Ammon's horn (tissue), 1 donor: Measurements from ENCODE around the gene RPL13.
"Not testable (repeated sequence)": the region's sequence is repeated elsewhere in the genome, so short reads cannot be mapped to it uniquely, and the experiment has no call there.

ENCODE experiments used
- DNase-seq: peaks from one replicate; pipeline ENCODE4 v3.0.0-alpha.2; 2016; ENCODE audit warnings: low spot score

Gene RPL13

DNA sequence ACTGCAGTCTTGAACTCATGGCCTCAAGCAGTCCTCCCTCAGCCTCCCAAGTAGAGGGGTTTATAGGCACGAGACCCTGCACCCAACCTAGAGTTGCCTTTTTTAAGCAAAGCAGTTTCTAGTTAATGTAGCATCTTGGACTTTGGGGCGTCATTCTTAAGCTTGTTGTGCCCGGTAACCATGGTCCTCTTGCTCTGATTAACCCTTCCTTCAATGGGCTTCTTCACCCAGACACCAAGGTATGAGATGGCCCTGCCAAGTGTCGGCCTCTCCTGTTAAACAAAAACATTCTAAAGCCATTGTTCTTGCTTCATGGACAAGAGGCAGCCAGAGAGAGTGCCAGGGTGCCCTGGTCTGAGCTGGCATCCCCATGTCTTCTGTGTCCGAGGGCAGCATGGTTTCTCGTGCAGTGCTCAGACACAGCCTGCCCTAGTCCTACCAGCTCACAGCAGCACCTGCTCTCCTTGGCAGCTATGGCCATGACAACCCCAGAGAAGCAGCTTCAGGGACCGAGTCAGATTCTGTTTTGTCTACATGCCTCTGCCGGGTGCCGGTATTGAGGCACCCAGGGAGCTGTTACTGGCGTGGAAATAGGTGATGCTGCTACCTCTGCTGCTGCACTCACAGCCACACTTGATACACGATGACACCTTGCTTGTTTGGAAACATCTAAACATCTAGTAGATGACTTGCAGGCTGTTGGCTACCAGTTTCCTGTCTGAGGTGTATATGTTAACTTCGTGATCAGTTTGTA lies 3.3 kb downstream of the RPL13 start:
- no peak for DNase-seq

DNA sequence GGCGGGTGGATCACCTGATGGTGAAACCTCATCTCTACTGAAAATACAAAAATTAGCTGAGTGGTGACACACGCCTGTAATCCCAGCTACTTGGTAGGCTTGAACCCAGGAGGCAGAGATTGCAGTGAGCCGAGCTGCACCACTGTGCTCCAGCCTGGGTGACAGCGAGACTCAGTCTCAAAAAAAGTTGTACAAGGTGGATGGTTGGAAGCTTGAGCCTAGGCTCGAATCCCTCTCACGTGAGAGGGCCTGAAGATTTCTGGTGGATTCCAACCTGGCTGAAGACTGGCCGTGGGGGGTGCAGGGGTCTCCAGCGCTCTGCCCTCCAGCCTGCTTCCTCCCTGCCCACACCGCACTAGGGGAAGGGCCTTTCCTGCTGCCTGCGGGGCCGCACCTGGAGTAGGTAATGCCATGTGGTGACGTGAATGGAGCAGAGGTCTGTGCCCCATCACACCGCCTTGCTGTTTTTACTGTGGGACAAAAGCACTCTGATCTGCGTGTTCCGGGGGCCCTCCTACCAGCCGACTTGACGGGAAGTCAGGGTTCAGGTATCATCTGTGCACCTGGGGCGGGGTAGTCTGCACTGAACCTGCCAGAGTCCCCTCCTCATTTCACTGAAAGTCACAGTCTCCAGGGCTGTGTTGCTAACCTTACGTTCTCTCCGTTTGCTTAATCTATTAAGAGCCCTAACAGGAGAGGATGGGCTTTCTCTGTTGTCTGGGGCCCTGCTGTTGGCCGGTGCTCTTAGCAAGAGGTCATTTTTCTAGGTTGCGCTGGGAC lies 4.2 kb downstream of the RPL13 start:
- no peak for DNase-seq

DNA sequence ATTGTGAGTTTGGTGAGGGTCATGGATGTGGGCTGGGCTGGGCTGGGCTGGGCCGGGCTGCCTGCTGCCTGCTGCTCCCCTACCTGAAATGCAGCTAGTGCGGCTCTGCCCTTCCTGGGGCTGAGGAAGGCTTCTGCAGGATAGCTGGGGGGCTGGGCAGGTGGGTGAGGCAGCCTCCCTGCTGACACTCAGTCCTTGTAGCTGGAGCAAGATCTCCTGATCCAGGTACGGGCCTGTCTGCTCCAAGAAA lies 4.7 kb downstream of the RPL13 start:
- no peak for DNase-seq

DNA sequence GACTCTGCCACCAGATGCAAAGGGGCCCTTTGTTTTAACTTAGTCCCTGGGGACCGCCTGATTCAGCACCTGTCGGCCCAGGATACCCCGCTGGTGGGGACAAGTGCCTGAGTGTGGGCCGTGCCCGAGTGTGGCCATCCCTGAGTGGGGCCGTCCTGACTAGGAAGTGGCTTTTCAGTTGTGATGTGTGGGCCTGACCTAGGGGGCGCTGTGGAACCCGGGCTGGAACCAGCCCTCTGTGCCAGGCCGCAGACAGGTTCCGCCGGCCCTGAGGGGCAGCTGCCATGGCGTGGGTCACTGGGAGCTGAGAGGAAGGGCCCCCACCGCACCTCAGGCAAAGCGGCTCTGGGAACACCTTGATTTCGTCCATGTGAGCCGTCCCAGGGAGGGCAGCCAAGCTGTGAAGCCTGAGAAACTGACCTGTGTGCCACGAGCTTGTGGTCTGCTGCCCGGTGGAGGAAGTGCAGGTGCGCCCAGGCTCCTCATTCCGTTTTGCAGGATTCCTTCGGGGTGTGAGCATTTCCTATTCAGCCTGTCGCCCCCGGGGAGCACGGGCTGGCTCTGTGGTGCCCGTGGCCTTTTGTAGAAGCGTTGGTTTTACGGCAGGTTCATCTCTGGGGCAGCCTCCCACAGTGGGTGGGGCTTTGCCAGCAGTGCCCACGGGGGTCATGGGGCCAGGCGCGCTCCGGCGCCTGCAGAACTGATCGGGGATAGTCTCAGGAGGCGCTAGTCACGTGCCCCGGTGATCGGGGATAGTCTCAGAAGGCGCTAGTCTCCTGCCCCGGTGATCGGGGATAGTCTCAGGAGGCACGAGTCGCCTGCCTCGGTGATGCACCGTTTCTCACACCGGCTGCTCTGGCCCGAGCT lies 5.3 kb downstream of the RPL13 start:
- DNase-seq = no peak

DNA sequence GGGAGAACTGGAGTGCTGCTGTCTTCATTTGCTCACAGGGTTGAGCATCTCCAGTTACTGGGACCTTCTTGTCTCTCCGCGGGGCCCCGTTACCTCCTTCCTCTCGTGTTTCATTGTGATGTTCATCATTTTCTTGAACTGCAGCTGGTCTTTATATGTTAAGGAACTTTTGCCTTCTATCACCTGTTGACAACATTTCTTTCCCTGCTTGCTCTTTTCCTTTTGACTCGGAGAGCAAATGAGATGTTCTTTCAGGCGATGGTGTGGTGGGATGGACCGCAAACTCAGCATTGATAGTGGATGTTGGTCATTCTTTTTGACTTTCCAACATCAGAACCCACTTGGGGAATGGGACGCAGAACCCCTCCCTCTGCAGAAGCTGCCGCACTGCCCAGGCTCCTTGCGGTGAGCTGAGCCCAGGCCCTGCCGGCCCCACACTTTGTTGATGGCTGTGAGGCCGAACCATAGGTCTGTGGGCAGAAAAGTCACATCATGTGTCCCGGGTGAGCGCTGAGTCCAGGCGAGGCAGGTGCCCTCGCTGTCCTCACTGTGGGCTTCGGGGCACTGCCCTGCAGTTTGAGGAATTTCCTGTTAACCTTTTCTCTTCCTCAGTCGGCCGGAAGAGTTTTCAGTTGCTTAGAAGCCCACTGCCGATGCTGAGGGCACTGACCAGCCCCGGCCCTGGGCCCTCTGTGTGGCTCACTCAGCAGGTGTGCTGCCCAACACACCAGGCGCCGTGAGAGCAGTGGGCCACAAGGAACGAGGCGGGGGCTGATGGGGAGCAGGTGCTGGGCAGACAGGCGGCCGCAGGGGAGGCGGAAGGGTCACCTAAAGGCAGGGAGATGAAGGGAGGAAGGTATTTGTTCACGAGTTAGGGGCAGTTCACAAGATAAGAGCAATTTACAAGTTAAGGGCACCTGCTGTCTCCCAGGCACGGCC lies 7.4 kb downstream of the RPL13 start:
- DNase-seq = no peak

DNA sequence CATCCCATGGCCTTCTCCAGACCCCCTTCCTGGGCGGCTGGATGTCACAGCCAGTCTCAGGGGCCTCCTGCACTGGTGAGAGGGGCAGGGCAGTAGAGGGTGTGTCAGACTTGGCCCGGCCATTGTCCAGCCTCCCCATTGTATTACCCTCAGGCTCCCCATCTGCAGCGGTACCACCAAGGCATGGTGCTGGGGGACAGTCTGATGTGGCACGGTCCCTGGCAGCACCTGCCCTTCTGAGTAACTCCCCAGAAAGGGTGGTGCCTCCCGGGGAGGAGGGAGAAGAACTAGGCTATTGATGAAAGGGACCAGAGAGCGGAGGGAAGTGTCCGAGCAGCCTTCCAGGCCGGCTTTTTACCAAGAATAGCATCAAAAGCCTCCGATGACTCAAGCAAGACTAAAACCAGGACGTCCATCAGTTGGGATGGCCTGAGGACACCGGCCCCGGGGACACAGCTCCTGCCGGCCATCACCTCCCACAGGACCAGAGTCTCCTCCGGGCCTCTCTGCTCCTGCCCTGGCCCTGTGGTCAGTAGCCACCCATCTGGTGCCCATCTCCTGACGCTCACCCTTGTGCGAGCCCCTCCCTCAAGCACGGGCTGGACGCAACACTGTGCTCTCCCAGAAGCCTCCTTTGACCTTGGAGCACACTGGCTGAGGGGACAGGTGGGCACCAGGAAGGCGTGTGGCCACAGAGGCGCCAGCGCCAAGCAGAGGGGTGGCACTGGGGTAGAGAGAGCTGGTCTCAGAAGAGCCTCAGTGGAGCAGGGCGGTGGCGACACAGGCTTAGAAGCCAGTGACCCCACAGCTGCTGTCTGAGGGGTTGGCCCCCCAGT lies 9.2 kb downstream of the RPL13 start:
- no peak for DNase-seq

DNA sequence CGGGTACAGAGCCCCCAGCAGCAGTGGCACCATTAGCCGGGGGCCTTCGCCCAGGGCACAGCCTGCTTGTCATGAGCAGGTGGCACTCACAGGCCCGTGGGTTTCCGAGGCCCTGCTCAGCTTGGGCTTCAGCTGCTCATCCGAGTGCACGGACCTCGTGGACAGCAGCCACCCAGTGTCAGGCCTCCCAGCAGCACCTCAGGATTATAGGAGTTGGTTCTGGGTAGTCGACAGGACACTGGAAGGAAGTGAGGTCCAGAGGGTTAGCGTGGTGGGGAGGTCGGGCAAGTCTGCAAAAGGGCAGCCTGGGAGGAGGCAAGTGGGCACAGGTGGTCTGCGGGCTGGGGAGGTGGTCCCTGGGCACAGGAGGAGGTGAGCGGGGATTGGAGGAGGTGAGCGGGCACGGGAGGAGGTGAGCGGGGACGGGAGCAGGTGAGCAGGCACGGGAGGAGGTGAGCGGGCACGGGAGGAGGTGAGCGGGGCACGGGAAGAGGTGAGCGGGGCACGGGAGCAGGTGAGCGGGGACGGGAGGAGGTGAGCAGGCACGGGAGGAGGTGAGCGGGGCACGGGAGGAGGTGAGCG lies 10.0 kb downstream of the RPL13 start:
- no peak for DNase-seq

DNA sequence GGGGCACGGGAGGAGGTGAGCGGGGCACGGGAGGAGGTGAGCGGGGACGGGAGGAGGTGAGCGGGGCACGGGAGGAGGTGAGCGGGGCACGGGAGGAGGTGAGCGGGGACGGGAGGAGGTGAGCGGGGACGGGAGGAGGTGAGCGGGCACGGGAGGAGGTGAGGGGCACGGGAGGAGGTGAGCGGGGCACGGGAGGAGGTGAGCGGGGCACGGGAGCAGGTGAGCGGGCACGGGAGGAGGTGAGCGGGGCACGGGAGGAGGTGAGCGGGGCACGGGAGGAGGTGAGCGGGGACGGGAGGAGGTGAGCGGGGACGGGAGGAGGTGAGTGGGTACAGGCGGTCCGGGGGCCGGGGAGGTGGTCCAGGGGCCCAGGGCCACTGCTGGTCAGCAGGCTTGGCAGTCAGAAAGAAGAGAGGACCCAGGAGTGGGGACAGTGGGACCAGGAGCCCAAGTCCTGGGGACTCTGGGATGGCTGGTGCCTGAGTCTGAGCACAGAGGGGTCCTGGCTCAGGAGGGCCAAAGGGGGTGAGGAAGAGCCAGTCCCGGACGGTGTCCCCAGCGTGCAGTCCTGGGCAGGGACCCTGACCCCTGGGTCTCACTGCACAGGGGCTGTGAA lies 10.6 kb downstream of the RPL13 start:
- DNase-seq = not testable (repeated sequence)

DNA sequence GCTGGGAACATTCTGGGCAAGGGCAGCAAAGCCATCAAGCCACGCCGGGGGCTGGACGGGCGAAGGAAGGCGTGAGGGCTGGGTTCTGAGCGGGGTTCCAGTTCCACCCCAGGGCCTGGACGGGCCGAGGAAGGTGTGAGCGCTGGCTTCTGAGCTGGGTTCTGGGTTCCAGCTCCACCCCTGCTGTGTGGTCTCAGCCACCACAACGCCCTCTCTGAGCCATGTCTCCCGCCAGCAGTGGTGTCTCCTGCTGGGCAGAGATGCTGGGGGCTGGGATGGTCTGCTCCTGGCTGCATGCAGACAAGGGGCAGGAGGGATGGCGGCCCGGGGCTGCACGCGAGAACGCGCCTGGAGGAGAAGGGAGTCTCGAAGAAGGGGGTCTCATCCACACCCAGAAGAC lies 11.2 kb downstream of the RPL13 start:
- no peak for DNase-seq

DNA sequence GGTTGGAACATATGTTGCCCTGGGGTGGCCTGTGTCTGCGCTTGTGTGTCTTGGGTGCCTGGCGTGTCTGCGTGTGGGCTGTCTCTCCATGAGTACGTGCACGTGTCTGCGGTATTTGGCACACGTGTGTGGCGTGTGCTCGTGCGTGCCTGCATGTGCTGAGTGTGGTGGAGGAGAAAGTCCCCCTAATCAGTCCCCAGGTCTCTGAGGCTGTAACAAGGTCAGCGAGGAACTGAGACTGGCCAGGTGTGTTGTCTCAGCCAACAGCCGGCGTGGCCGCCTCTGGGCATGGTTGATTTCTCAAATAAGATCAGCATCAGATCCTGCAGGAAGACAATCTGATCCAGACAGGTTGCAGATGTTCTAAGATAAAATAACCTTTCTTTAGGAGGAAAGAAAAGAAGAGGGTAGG lies 11.6 kb downstream of the RPL13 start:
- DNase-seq = no peak

DNA sequence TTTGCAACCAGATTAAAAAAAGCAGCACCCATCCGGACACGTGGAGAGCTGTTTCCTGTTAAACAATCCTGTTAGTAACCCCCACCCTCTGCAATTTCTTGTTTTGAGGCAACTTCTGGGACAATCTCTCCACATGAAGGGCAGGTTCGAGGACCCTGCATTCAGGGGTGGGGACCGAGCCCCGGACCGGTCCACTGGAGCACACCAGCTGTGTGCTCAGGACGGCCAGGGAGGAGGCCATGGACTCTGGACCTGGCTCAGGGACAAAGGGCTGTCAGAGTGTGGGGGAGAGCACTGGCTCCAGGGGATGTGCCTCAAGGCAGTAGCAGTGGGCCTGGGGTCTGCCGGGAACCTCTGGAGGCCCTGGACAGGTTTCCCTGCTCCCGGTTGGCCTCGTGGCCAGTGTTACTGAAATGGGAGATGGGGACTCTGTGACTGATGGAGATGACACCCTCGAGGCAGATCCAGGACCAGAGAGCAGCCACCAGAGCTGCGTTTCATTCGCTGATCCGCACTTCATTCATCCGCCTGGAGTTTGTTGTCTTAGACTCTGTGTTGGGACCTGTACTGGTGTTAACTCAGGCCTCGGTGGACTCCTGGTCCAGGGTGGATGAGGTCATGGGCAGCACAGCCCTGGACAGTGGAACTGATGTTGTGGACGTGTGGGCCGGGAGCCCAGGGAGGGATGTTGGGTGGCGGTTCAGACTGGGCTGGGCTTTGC lies 12.2 kb downstream of the RPL13 start:
- no peak for DNase-seq

DNA sequence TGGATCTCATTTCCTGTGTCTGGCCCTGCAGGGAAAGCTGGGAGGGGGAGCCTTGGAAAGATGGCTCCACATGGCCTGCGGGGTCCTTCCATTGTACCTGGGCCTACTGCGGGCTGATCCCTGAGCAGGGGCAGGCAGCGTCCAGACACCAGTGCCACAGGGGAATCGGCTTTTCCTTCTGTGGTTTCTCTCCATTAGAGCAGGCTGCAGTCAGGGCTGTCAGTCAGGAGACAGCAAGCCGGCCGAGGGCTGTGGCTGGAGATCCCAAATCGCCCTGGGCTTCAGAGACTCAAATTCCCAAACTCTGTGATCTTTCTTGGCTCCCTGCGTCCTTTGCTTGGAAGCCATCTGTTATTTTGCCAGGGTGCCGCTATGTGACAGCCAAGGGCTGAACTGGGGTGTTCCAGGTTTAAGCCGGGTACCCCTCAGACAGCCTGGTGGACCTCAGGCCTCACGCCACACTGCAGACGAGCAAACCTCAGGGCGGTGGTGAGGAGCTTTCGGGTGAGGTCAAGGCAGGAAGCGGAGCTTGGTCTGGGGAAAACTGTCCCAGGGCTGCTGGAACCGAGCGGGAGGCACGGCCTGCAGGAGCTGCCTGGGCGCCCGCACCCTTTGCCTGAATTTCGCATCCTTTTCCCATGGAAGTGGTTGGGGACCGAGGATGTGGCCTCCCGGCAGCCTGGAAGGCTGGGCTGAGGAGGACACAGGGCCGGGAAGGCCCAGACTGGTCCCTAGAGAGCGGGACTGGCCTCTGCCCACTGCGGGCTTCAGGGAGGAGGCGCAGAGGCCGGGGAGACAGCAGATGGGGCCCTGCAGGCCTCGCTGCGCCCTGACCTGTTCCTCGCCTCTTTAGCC lies 13.6 kb downstream of the RPL13 start:
- no peak for DNase-seq

DNA sequence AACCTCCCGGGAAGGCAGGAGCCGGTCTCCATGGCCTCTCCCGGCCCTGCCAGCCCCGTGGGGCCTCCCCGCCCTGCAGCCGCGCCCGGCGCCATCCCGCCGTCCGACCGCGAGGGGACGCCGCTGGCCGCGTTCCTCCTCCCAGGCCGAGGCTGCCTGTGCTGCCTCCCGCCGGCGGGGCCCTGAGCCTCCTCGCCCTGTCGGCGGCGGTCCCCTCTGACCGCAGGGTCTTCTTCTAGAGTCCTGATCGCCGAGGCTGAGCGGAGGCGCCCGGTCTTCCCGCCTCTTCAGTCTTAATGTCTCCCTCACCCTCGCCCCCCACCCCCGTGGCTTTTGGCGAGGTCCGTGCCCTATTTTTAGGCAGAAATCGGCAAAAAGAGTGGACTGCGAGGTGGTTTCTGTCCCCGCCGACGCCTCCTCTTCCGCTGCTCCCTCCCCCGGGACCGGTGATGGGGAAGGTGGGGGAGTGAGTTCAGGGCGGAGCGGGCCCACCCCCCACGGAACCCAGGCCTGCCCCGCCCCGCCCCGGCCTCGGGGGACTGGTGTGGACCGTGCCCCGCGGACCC lies 14.3 kb downstream of the RPL13 start:
- DNase-seq = no peak

DNA sequence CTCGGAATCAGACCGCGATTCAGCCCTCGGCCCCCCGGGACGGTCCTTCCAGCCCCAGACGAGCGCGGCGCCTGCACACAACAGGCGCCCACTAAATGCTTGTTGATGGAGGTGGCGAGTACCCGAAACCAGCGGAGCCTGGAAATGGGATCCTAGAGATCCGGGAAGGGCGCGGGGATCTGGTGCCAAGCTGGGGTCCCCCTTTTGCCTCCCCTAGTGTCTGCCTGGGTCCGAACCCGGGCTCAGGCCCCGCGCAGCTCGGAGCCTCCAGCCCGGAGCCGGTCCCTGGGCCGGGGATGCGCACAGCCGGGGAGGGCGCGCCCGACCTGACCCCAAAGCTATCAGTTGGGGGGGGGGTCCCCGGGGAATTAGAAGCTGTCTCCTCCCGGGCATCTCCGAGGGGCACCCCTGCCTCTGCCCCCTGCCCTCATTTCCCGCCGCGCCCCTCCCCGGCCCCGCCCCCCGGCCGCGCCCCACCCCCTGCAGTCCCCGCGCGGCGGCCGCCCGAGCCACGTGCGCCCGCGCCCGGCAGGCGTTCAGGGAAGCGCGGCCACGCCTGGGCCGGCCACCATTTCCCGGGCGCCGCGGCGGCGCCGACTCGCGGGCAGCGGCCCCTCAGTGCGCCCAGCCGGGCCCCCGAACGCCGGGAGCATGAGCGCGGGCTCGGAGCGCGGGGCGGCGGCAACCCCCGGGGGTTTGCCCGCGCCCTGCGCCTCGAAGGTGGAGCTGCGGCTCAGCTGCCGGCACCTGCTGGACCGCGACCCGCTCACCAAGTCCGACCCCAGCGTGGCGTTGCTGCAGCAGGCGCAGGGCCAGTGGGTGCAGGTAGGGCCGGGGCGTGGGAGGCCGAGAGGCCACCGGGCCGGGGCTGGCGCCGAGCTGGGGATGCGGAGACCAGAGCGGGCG lies 15.0 kb downstream of the RPL13 start, which contains the start of gene CPNE7:
Gene CPNE7, plus strand, starts transcription at position 512 of the 906 bp plus-strand sequence. Its CDS starts 140 bp downstream, at position 652.
- no peak for DNase-seq

DNA sequence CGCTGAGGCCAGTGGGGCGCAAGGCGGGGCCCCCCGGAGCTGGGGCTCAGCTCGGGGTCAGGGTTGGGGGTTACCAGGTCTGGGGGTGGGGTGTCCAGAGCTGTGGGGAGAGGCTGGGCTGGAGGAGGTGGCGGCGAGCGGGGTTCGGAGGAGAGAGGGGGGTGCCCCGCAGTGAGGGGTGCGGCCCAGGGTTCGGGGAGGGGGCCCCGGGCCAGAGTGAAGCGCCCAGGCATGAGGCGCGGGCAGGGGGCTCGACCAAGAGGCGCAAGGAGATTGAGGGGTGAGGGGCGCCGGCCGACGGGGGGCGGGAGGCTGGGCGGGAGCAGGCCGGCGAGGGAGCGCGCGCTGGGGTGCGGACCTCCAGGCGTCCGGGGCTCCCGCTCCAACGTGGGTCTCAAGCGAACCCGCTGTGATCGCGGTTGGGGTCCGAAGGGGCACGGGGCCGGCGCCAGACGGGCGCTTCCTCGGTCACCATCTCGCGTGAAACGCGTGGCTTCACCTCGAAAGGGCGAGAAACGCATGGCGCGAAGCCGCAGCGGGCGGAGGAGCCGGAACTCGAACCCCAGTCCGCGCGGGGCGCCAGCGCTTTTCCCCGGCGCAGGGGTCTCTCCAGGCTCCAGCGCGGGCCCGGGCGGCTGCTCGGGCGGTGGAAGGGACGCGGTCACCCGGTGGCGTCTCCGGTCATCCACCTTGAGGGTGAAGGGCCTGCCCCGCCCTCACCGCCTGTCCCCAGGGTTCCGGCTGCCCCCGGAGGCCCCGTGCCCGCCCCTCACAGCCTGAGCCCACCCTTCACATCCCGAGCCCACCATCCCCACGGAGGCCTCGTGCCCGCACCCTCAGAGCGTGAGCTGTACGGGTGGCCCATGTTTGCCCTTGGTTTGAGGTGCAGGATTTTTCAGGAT lies 15.9 kb downstream of the RPL13 start:
- no peak for DNase-seq
